ENCODE data around the gene DOP1A. TPM values are rescaled to one million over a fixed set of nuclear protein-coding genes. Genes with fewer than 3 reads are reported as not detected.

DOP1A gene
- polyA plus RNA-seq, 3 donors, result 2.1 to 8.9 (median 2.5) TPM

DNA sequence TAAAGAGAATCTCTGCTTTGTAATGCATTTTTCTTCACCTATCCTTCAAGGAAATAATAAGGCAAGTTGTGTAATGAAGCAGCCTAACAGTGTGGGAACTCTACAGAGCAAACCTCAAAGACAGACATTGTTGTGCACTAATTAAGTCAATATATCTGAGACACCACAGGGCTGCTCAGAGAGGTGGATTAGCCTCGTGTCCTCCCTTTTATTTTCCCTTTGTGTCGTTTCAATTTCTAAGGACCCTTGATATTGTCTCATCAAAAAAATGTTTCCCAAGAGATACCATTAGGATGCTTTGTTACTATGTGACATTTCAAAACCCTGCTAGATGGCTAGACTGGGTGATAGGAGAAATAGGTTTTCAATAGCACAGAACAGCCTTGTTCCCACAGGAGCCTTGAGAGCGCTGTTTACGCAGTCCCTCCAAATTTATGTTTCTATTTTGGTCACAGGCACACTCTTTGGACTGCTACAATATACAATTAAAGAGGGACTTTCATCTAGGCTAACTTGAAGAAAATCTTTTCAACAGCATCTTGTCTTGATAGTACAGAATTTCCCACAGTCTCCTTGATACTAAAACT is 24.9 kb upstream of the DOP1A start:
- Mint-ChIP-seq H3K4me3 (no peak overlapping the region), H3K4me1 (no peaks in the 10 kb centered on the region), H3K27ac (no peak overlapping the region), H3K27me3 (ENCODE audit: low read depth in 3 of 3) (no peaks in the 10 kb centered on the region), H3K36me3 (peaks cover 3 to 6% of the 10 kb centered on the region in 2 donors), H3K9me3 (no peaks in the 10 kb centered on the region)
- Histone ChIP-seq H3K9ac (ENCODE audit: insufficient read depth, low read length, poor library complexity, severe bottlenecking) (no peak overlapping the region), H3K4me2 (replicated peaks; ENCODE audit: extremely low read depth, low read length, poor library complexity, severe bottlenecking) (no peak overlapping the region), H3K4me1 (ENCODE audit: control insufficient read depth in 1 of 2, insufficient read depth in 2 of 2, low read length in 2 of 2) (no peaks in the 10 kb centered on the region), H4K20me1 (ENCODE audit: insufficient read depth, low read length) (no peaks in the 10 kb centered on the region), H3K9me3 (replicated peaks in 1 of 2; ENCODE audit: control insufficient read depth in 1 of 2, insufficient read depth in 1 of 2, low read length in 2 of 2) (no peaks in the 10 kb centered on the region), H3K79me2 (ENCODE audit: insufficient read depth, low read length) (no peaks in the 10 kb centered on the region), H3K4me3 (replicated peaks in 1 of 3; ENCODE audit: low read depth in 2 of 3, low read length in 3 of 3) (no peak overlapping the region), H3K36me3 (replicated peaks in 1 of 2; ENCODE audit: control insufficient read depth in 1 of 2, insufficient read depth in 2 of 2, low read length in 2 of 2) (no peaks in the 10 kb centered on the region), H3K27ac (ENCODE audit: low read depth in 1 of 2, low read length in 2 of 2) (no peak overlapping the region), H3K27me3 (ENCODE audit: control insufficient read depth in 2 of 2, insufficient read depth in 2 of 2, low read length in 2 of 2) (no peaks in the 10 kb centered on the region), H2AFZ (ENCODE audit: insufficient read depth, low read depth, low read length, poor library complexity, severe bottlenecking) (no peak overlapping the region)
- intact Hi-C loops (cut with micrococcal nuclease), result no loop called here
- no peak for DNase-seq
- WGBS (ENCODE audit: insufficient coverage), result no CpG with 5 or more reads among the region's 4 CpGs
- TF ChIP-seq CTCF (IDR thresholded peaks at IDR 0.05), result no peak

DNA sequence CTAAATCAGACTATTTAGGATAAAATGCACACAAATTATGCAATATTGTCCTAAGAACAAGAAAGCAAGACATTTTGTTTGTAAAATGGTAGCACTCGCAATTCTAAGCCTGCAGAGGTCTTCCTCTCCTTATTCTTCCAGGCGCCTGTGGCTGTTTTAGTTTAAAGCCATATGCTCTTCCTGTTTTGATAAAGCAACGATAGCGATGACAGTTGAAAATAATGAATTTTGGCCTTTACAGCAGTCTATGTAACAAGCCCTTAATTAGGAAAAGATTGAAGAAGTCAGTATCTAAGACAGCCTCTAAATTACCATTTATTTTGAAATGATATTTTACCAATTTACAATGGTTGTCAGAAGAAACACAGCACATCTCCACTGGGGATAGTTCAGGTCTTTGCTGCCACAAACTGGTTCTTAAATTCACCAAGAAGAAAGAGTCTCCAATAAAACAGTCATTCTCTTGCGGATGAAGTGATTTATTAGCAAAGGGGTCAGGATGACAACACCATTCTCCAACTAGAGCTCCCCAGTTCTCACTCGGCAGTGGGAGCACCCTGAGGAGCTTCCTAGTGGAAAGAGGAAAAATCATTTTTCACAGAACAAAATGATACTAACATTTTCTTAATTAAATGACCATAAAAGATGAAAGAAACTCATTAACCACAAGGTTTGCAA is 23.2 kb upstream of the DOP1A start:
- Mint-ChIP-seq H3K36me3 (peaks cover 3 to 6% of the 10 kb centered on the region in 2 donors), H3K9me3 (no peaks in the 10 kb centered on the region), H3K4me1 (no peaks in the 10 kb centered on the region), H3K27me3 (ENCODE audit: low read depth in 3 of 3) (no peaks in the 10 kb centered on the region), H3K27ac (no peak overlapping the region), H3K4me3 (no peak overlapping the region)
- H2AFZ ChIP-seq (ENCODE audit: insufficient read depth, low read depth, low read length, poor library complexity, severe bottlenecking), result no peak overlapping the region
- intact Hi-C loops (cut with micrococcal nuclease), result no loop called here
- no peaks in the 10 kb centered on the region for H3K27me3 ChIP-seq (ENCODE audit: control insufficient read depth in 2 of 2, insufficient read depth in 2 of 2, low read length in 2 of 2)
- H3K4me2 ChIP-seq (replicated peaks; ENCODE audit: extremely low read depth, low read length, poor library complexity, severe bottlenecking), result no peak overlapping the region
- TF ChIP-seq CTCF (IDR thresholded peaks at IDR 0.05), result no peak
- H3K9ac ChIP-seq (ENCODE audit: insufficient read depth, low read length, poor library complexity, severe bottlenecking), result no peak overlapping the region
- H3K4me3 ChIP-seq (replicated peaks in 1 of 3; ENCODE audit: low read depth in 2 of 3, low read length in 3 of 3), result no peak overlapping the region
- H3K9me3 ChIP-seq (replicated peaks in 1 of 2; ENCODE audit: control insufficient read depth in 1 of 2, insufficient read depth in 1 of 2, low read length in 2 of 2), result no peaks in the 10 kb centered on the region
- H3K4me1 ChIP-seq (ENCODE audit: control insufficient read depth in 1 of 2, insufficient read depth in 2 of 2, low read length in 2 of 2), result no peaks in the 10 kb centered on the region
- DNase-seq, result no peak
- no peaks in the 10 kb centered on the region for H3K36me3 ChIP-seq (replicated peaks in 1 of 2; ENCODE audit: control insufficient read depth in 1 of 2, insufficient read depth in 2 of 2, low read length in 2 of 2)
- H3K27ac ChIP-seq (ENCODE audit: low read depth in 1 of 2, low read length in 2 of 2), result no peak overlapping the region
- H4K20me1 ChIP-seq (ENCODE audit: insufficient read depth, low read length), result no peaks in the 10 kb centered on the region
- H3K79me2 ChIP-seq (ENCODE audit: insufficient read depth, low read length), result no peaks in the 10 kb centered on the region
- WGBS (ENCODE audit: insufficient coverage), result 100% methylated on average over 1 of the region's 6 CpGs
